HEK293 (cell line): ENCODE data around the gene NDUFB1.
A peak's percentile ranks its signal among the peaks of the same experiment; 100 is the strongest.

Experiments
- CTCF ChIA-PET: fragments of 350-600 bp; formaldehyde crosslinking; extraction: SDS; loops from one replicate; lab custom pipeline; 2021; ENCODE audit warnings: antibody characterized with exemption; lab: Yijun Ruan, JAX
- POLR2A ChIA-PET: fragments of 300-600 bp; formaldehyde crosslinking; extraction: SDS; loops from one replicate; lab custom pipeline; 2020; ENCODE audit warnings: antibody characterized with exemption, inconsistent platforms; lab: Yijun Ruan, JAX
- H3K27ac ChIP-seq: fragments of 200-500 bp; sonication (Bioruptor generic); 2 replicates; pipeline ENCODE4 v1.5.1; 2014; ENCODE audit warnings: low read depth, low read length, control low read depth, inconsistent platforms; ENCODE audit errors: extremely low read depth
- H3K36me3 ChIP-seq, 2 experiments: fragments of 200-500 bp in 1 of 2; sonication (Bioruptor generic) in 1 of 2; 1 replicate in 1 of 2; 2 replicates in 1 of 2; pipeline ENCODE4 v1.5.1; 2014 to 2017; ENCODE audit warnings: inconsistent platforms in 2 of 2, low read length in 2 of 2; ENCODE audit not compliant: control insufficient read depth in 2 of 2, insufficient read depth in 1 of 2
- H3K4me1 ChIP-seq: fragments of 200-500 bp; sonication (Bioruptor generic); 2 replicates; pipeline ENCODE4 v1.5.1; 2014; ENCODE audit warnings: mild to moderate bottlenecking, low read length, inconsistent platforms; ENCODE audit not compliant: control insufficient read depth, insufficient read depth
- H3K4me3 ChIP-seq: 2 replicates; pipeline ENCODE4 v1.5.1; 2011; ENCODE audit warnings: low read depth, mild to moderate bottlenecking, control low read depth, low read length, moderate library complexity
- H3K9me3 ChIP-seq: fragments of 200-500 bp; sonication (Bioruptor generic); 2 replicates; pipeline ENCODE4 v1.5.1; 2014; ENCODE audit warnings: low read depth, low read length, inconsistent platforms; ENCODE audit not compliant: control insufficient read depth, insufficient read depth
- AEBP2 ChIP-seq: fragments of 450-650 bp; formaldehyde crosslinking; IDR thresholded peaks from 2 replicates; pipeline ENCODE4 v1.5.1; 2016; ENCODE audit warnings: missing biosample characterization, missing genetic modification characterization, borderline replicate concordance
- BCL11B ChIP-seq: fragments of 450-650 bp; formaldehyde crosslinking; IDR thresholded peaks from 2 replicates; pipeline ENCODE4 v1.5.1; 2016; ENCODE audit warnings: low read depth, missing biosample characterization, missing genetic modification characterization
- FEZF1 ChIP-seq: fragments of 450-650 bp; formaldehyde crosslinking; IDR thresholded peaks from 2 replicates; pipeline ENCODE4 v1.5.1; 2016; ENCODE audit warnings: missing biosample characterization, missing genetic modification characterization
- OSR2 ChIP-seq: fragments of 450-650 bp; formaldehyde crosslinking; IDR thresholded peaks from 2 replicates; pipeline ENCODE4 v1.5.1; 2016; ENCODE audit warnings: missing biosample characterization, missing genetic modification characterization
- PATZ1 ChIP-seq: fragments of 450-650 bp; formaldehyde crosslinking; IDR thresholded peaks from 2 replicates; pipeline ENCODE4 v1.5.1; 2016; ENCODE audit warnings: missing biosample characterization, missing genetic modification characterization
- PRDM2 ChIP-seq: fragments of 450-650 bp; formaldehyde crosslinking; IDR thresholded peaks from 2 replicates; pipeline ENCODE4 v1.5.1; 2016; ENCODE audit warnings: missing biosample characterization, missing genetic modification characterization, borderline replicate concordance
- SP3 ChIP-seq: fragments of 450-650 bp; formaldehyde crosslinking; IDR thresholded peaks from 2 replicates; pipeline ENCODE4 v1.5.1; 2016; ENCODE audit warnings: missing biosample characterization, missing genetic modification characterization
- ZBTB1 ChIP-seq: fragments of 450-650 bp; formaldehyde crosslinking; IDR thresholded peaks from 2 replicates; pipeline ENCODE4 v1.5.1; 2016; ENCODE audit warnings: missing biosample characterization, missing genetic modification characterization
- ZBTB20 ChIP-seq: fragments of 450-650 bp; formaldehyde crosslinking; IDR thresholded peaks from 2 replicates; pipeline ENCODE4 v1.5.1; 2016; ENCODE audit warnings: missing biosample characterization, missing genetic modification characterization
- ZEB2 ChIP-seq: fragments of 450-650 bp; formaldehyde crosslinking; IDR thresholded peaks from 2 replicates; pipeline ENCODE4 v1.5.1; 2016; ENCODE audit warnings: missing biosample characterization, missing genetic modification characterization
- ZFP3 ChIP-seq: fragments of 450-650 bp; formaldehyde crosslinking; IDR thresholded peaks from 2 replicates; pipeline ENCODE4 v1.5.1; 2016; ENCODE audit warnings: low read depth, missing biosample characterization, missing genetic modification characterization
- ZNF146 ChIP-seq: fragments of 450-650 bp; formaldehyde crosslinking; IDR thresholded peaks from 2 replicates; pipeline ENCODE4 v1.5.1; 2016; ENCODE audit warnings: missing biosample characterization, missing genetic modification characterization
- ZNF19 ChIP-seq: fragments of 450-650 bp; formaldehyde crosslinking; IDR thresholded peaks from 2 replicates; pipeline ENCODE4; 2016; ENCODE audit warnings: missing biosample characterization, missing genetic modification characterization, low read depth
- ZNF2 ChIP-seq: fragments of 450-650 bp; formaldehyde crosslinking; IDR thresholded peaks from 2 replicates; pipeline ENCODE4 v1.5.1; 2016; ENCODE audit warnings: missing biosample characterization, missing genetic modification characterization
- ZNF221 ChIP-seq: fragments of 450-650 bp; formaldehyde crosslinking; IDR thresholded peaks from 2 replicates; pipeline ENCODE4 v1.5.1; 2017; ENCODE audit warnings: missing biosample characterization, missing genetic modification characterization, borderline replicate concordance
- ZNF391 ChIP-seq: fragments of 450-650 bp; formaldehyde crosslinking; IDR thresholded peaks from 2 replicates; pipeline ENCODE4 v1.5.1; 2016; ENCODE audit warnings: low read depth, missing biosample characterization, missing genetic modification characterization, borderline replicate concordance
- ZNF548 ChIP-seq: fragments of 450-650 bp; formaldehyde crosslinking; IDR thresholded peaks from 2 replicates; pipeline ENCODE4 v1.5.1; 2016; ENCODE audit warnings: missing biosample characterization, missing genetic modification characterization
- ZNF549 ChIP-seq: fragments of 450-650 bp; IDR thresholded peaks from 2 replicates; pipeline ENCODE4 v1.5.1; 2018; ENCODE audit warnings: missing biosample characterization, missing genetic modification characterization, mild to moderate bottlenecking, inconsistent platforms, moderate library complexity
- ZNF600 ChIP-seq: fragments of 450-650 bp; formaldehyde crosslinking; IDR thresholded peaks from 2 replicates; pipeline ENCODE4 v1.5.1; 2016; ENCODE audit warnings: missing biosample characterization, missing genetic modification characterization
- ZNF629 ChIP-seq: fragments of 450-650 bp; formaldehyde crosslinking; IDR thresholded peaks from 2 replicates; pipeline ENCODE4 v1.5.1; 2017; ENCODE audit warnings: missing biosample characterization, missing genetic modification characterization
- ZNF830 ChIP-seq: fragments of 450-650 bp; IDR thresholded peaks from 2 replicates; pipeline ENCODE4 v1.5.0; 2018; ENCODE audit warnings: missing biosample characterization, missing genetic modification characterization, low read depth, mild to moderate bottlenecking, moderate library complexity
- ZXDB ChIP-seq: fragments of 450-650 bp; formaldehyde crosslinking; IDR thresholded peaks from 2 replicates; pipeline ENCODE4 v1.5.1; 2016; ENCODE audit warnings: missing biosample characterization, missing genetic modification characterization
- TF ChIP-seq, protein P1 (sequence below): fragments of 450-650 bp; formaldehyde crosslinking; IDR thresholded peaks from 2 replicates; pipeline ENCODE4 v1.5.1; 2017; ENCODE audit warnings: missing biosample characterization, missing genetic modification characterization
- TF ChIP-seq, protein P2 (sequence below): fragments of 450-650 bp; formaldehyde crosslinking; IDR thresholded peaks from 2 replicates; pipeline ENCODE4 v1.5.1; 2016; ENCODE audit warnings: missing biosample characterization, missing genetic modification characterization, low read depth

NDUFB1 gene

DNA sequence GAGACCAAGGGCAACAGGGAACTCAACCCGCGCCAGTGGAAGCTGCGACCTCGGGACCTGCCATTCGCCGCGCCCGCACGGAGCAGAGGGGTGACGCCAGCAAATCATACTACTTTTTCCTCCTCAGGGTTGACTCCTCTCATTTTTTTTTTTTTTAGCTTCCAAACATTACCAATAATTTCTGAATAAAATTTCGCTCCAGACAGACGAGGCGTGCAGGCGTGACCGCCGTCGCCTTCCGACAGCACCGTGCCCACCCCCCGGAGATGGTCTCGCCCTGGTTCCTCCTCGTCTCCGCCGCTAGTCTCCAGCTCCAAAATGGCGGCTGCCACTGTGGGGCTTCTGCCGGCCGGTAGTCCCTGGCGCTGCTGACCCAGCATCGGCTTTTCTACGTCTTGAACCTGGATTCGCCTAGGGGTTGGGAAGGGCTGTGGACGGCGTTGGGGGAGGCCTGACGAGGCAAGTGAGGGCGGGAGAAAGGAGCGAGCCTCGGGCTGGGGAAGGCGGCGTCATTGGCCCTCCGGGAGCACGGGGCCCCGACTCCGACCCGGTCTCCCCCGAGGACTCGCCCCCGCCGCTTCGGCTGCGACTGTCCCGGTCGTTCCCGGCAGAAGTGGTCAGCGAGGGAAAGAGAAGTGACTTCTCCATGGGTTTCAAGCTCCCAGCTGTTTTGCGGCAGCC is at the start of gene NDUFB1, which contains the start of gene CPSF2:
TSS of gene NDUFB1 (minus strand) at position 37 of the 681 bp plus-strand sequence. CDS start 4,069 bp downstream, outside the sequence.
TSS of gene CPSF2 (plus strand) at position 300 of the 681 bp plus-strand sequence. CDS start 9,016 bp downstream, outside the sequence.
- peak within 1 kb of the TSS; percentile 88 for H3K4me3 ChIP-seq
- peaks cover 32 to 43% of the 10 kb centered on the region in 2 experiments for H3K36me3 ChIP-seq
- H3K27ac ChIP-seq, result peak within 1 kb of the TSS; percentile 97
- CTCF ChIA-PET, result interaction anchor here (0.6 to 2.3 kb wide), 5 partner anchors 14 to 376 kb away, joined by 3 to 16 read pairs (median 4); partner anchors contain the start of gene ATXN3
- H3K4me1 ChIP-seq, result no peaks in the 10 kb centered on the region
- POLR2A ChIA-PET, result interaction anchor here (0.6 to 3.1 kb wide), 11 partner anchors 11 to 612 kb away, joined by 3 to 51 read pairs (median 3); partner anchors contain the start of genes ATXN3 and PPP4R3A
- no peaks in the 10 kb centered on the region for H3K9me3 ChIP-seq
- TF ChIP-seq AEBP2 (tag by site-specific recombination) (no peak), ZBTB20 (tag by site-specific recombination) (peak; percentile 81; the same call in 1 of the 2 replicates), ZNF600 (peak; percentile 60; the same call in 1 of the 2 replicates), ZNF548 (no peak), PRDM2 (tag by site-specific recombination) (no peak), ZNF19 (no peak), ZNF391 (tag by site-specific recombination) (peak; percentile 69; the same call in 1 of the 2 replicates), SP3 (tag by site-specific recombination) (peak; percentile 71), PATZ1 (peak; percentile 49; the same call in 1 of the 2 replicates), ZNF629 (tag by site-specific recombination) (peak; percentile 84), ZBTB1 (tag by site-specific recombination) (no peak), FEZF1 (tag by site-specific recombination) (no peak), ZNF830 (tag by site-specific recombination) (no peak), ZXDB (tag by site-specific recombination) (peak; percentile 92), ZNF221 (tag by site-specific recombination) (no peak), BCL11B (tag by site-specific recombination) (peak; percentile 34; the same call in 1 of the 2 replicates), ZNF2 (tag by site-specific recombination) (peak; percentile 84; the same call in 1 of the 2 replicates), OSR2 (tag by site-specific recombination) (peak; percentile 56; the same call in 1 of the 2 replicates), ZEB2 (peak; percentile 52), ZNF549 (tag by site-specific recombination) (no peak), ZNF146 (peak; percentile 3), ZFP3 (tag by site-specific recombination) (no peak)
- TF ChIP-seq, protein P1, sequence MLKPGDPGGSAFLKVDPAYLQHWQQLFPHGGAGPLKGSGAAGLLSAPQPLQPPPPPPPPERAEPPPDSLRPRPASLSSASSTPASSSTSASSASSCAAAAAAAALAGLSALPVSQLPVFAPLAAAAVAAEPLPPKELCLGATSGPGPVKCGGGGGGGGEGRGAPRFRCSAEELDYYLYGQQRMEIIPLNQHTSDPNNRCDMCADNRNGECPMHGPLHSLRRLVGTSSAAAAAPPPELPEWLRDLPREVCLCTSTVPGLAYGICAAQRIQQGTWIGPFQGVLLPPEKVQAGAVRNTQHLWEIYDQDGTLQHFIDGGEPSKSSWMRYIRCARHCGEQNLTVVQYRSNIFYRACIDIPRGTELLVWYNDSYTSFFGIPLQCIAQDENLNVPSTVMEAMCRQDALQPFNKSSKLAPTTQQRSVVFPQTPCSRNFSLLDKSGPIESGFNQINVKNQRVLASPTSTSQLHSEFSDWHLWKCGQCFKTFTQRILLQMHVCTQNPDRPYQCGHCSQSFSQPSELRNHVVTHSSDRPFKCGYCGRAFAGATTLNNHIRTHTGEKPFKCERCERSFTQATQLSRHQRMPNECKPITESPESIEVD (tag by site-specific recombination), result no peak
- TF ChIP-seq, protein P2, sequence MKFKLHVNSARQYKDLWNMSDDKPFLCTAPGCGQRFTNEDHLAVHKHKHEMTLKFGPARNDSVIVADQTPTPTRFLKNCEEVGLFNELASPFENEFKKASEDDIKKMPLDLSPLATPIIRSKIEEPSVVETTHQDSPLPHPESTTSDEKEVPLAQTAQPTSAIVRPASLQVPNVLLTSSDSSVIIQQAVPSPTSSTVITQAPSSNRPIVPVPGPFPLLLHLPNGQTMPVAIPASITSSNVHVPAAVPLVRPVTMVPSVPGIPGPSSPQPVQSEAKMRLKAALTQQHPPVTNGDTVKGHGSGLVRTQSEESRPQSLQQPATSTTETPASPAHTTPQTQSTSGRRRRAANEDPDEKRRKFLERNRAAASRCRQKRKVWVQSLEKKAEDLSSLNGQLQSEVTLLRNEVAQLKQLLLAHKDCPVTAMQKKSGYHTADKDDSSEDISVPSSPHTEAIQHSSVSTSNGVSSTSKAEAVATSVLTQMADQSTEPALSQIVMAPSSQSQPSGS (tag by site-specific recombination), result 0 out of 2 replicates have a peak, but pooled peaks have one; percentile 1
